IMR-90 (cell line): ENCODE results near the gene NNAT. TPM values are rescaled to one million over a fixed set of nuclear protein-coding genes. Genes with fewer than 3 reads are reported as not detected.

ENCODE experiments used
- ATAC-seq: fragments of 200-7000 bp; cut with Tn5 transposase; 2 replicates; pipeline ENCODE4 v1.9.1; 2020; ENCODE audit warnings: low read depth, mild to moderate bottlenecking, moderate library complexity
- BruUV-seq: library from RNA; stranded (reverse); fragments of 400-500 nt; replicated peaks from 2 replicates; lab custom pipeline; 2021; lab: Mats Ljungman, UMichigan
- CTCF ChIA-PET: fragments of 300-600 bp; formaldehyde crosslinking; extraction: SDS; loops from one replicate; lab custom pipeline; 2021; ENCODE audit warnings: antibody characterized with exemption; lab: Yijun Ruan, JAX
- POLR2A ChIA-PET: fragments of 300-600 bp; sonication (Branson Sonifier 250); formaldehyde crosslinking; loops from one replicate; lab custom pipeline; 2022; ENCODE audit warnings: antibody characterized with exemption; ENCODE audit not compliant: unreplicated experiment; lab: Charles Lee
- DNase-seq: peaks from one replicate; pipeline ENCODE4 v3.0.0; 2013
- H2AFZ ChIP-seq: replicated peaks from 2 replicates; pipeline ENCODE3; 2013; ENCODE audit warnings: low read length, mild to moderate bottlenecking; ENCODE audit not compliant: poor library complexity
- H2AK5ac ChIP-seq: 2 replicates; pipeline ENCODE4 v1.6.1; 2013; ENCODE audit warnings: low read depth, low read length, inconsistent platforms
- H2AK9ac ChIP-seq: replicated peaks from 2 replicates; pipeline ENCODE3; 2013; ENCODE audit warnings: mild to moderate bottlenecking, low read depth, low read length, moderate library complexity; ENCODE audit not compliant: poor library complexity
- H2BK120ac ChIP-seq: 2 replicates; pipeline ENCODE4 v1.6.1; 2013; ENCODE audit warnings: low read depth, low read length, inconsistent platforms
- H2BK15ac ChIP-seq: 3 replicates; pipeline ENCODE4 v1.6.1; 2013; ENCODE audit warnings: low read depth, low read length, inconsistent platforms
- H2BK20ac ChIP-seq: 2 replicates; pipeline ENCODE4 v1.6.1; 2013; ENCODE audit warnings: low read depth, mild to moderate bottlenecking, inconsistent platforms, low read length, moderate library complexity
- H2BK5ac ChIP-seq: 2 replicates; pipeline ENCODE4 v1.6.1; 2013; ENCODE audit warnings: mild to moderate bottlenecking, low read depth, low read length, inconsistent platforms; ENCODE audit not compliant: poor library complexity, severe bottlenecking
- H3K14ac ChIP-seq: replicated peaks from 2 replicates; pipeline ENCODE4 v1.6.1; 2013; ENCODE audit warnings: low read depth, low read length, inconsistent platforms
- H3K18ac ChIP-seq: 2 replicates; pipeline ENCODE4 v1.6.1; 2013; ENCODE audit warnings: low read depth, low read length, control low read depth
- H3K23ac ChIP-seq: 2 replicates; pipeline ENCODE4 v1.6.1; 2013; ENCODE audit warnings: low read depth, low read length, inconsistent platforms
- H3K27ac ChIP-seq: 2 replicates; pipeline ENCODE4 v1.5.1; 2013; ENCODE audit warnings: mild to moderate bottlenecking, control low read depth, low read length; ENCODE audit not compliant: insufficient read depth
- H3K27me3 ChIP-seq: 2 replicates; pipeline ENCODE4 v1.6.1; 2013; ENCODE audit warnings: low read length; ENCODE audit not compliant: control insufficient read depth, insufficient read depth
- H3K36me3 ChIP-seq: 2 replicates; pipeline ENCODE4 v1.6.1; 2013; ENCODE audit warnings: low read length, mixed read lengths; ENCODE audit not compliant: control insufficient read depth, insufficient read depth
- H3K4ac ChIP-seq: 2 replicates; pipeline ENCODE4 v1.6.1; 2013; ENCODE audit warnings: low read depth, low read length, inconsistent platforms
- H3K4me1 ChIP-seq: 2 replicates; pipeline ENCODE4 v1.6.1; 2013; ENCODE audit warnings: low read length, mixed read lengths; ENCODE audit not compliant: control insufficient read depth, insufficient read depth
- H3K4me2 ChIP-seq: 2 replicates; pipeline ENCODE4 v1.6.1; 2013; ENCODE audit warnings: low read depth, mild to moderate bottlenecking, control low read depth, low read length, moderate library complexity
- H3K4me3 ChIP-seq: 2 replicates; pipeline ENCODE4 v1.5.1; 2013; ENCODE audit warnings: low read depth, mild to moderate bottlenecking, control low read depth, low read length, moderate library complexity; ENCODE audit not compliant: insufficient read depth
- H3K56ac ChIP-seq: 2 replicates; pipeline ENCODE4 v1.6.1; 2013; ENCODE audit warnings: low read length, inconsistent platforms; ENCODE audit not compliant: insufficient read depth; ENCODE audit errors: extremely low read depth
- H3K79me1 ChIP-seq, 2 experiments: 2 replicates each; pipeline ENCODE4 v1.6.1; 2013; ENCODE audit warnings: low read length in 2 of 2, inconsistent platforms in 1 of 2, low read depth in 1 of 2
- H3K9ac ChIP-seq: 2 replicates; pipeline ENCODE4 v1.6.1; 2013; ENCODE audit warnings: low read depth, low read length, control low read depth
- H3K9me1 ChIP-seq: 2 replicates; pipeline ENCODE4 v1.6.1; 2013; ENCODE audit warnings: low read length, inconsistent platforms; ENCODE audit not compliant: insufficient read depth
- H3K9me3 ChIP-seq: 2 replicates; pipeline ENCODE4 v1.6.1; 2013; ENCODE audit warnings: low read length; ENCODE audit not compliant: control insufficient read depth, insufficient read depth
- H4K20me1 ChIP-seq: 2 replicates; pipeline ENCODE4 v1.6.1; 2013; ENCODE audit warnings: low read length, inconsistent platforms; ENCODE audit not compliant: insufficient read depth
- H4K5ac ChIP-seq: 2 replicates; pipeline ENCODE4 v1.6.1; 2013; ENCODE audit warnings: mild to moderate bottlenecking, low read depth, low read length, control low read depth
- H4K8ac ChIP-seq, 2 experiments: 2 replicates each; pipeline ENCODE4 v1.6.1; 2013; ENCODE audit warnings: low read depth in 2 of 2, low read length in 2 of 2, control low read depth in 1 of 2, inconsistent platforms in 1 of 2
- H4K91ac ChIP-seq: 2 replicates; pipeline ENCODE4 v1.6.1; 2013; ENCODE audit warnings: low read depth, low read length, inconsistent platforms; ENCODE audit not compliant: insufficient read depth
- BHLHE40 ChIP-seq: fragments of 150-350 bp; IDR thresholded peaks from 2 replicates; pipeline ENCODE4 v1.6.1; 2016; ENCODE audit warnings: mild to moderate bottlenecking, low read depth, low read length
- CEBPB ChIP-seq: IDR thresholded peaks from 2 replicates; pipeline ENCODE4 v1.6.1; 2012; ENCODE audit warnings: low read depth, low read length, improper control_type of control experiment
- CHD1 ChIP-seq: IDR thresholded peaks from 2 replicates; pipeline ENCODE4 v1.6.1; 2012; ENCODE audit warnings: low read depth, low read length, improper control_type of control experiment
- ELK1 ChIP-seq: fragments of 150-350 bp; IDR thresholded peaks from 2 replicates; pipeline ENCODE4 v1.6.1; 2016; ENCODE audit warnings: low read depth, mild to moderate bottlenecking, low read length, moderate library complexity, borderline replicate concordance
- MAFK ChIP-seq: IDR thresholded peaks from 2 replicates; pipeline ENCODE4 v1.6.1; 2012; ENCODE audit warnings: low read depth, low read length, improper control_type of control experiment
- MAZ ChIP-seq: IDR thresholded peaks from 2 replicates; pipeline ENCODE4 v1.6.1; 2012; ENCODE audit warnings: low read depth, mild to moderate bottlenecking, low read length, improper control_type of control experiment, moderate library complexity, borderline replicate concordance
- MXI1 ChIP-seq: IDR thresholded peaks from 2 replicates; pipeline ENCODE4 v1.6.1; 2012; ENCODE audit warnings: low read depth, mild to moderate bottlenecking, low read length, moderate library complexity, borderline replicate concordance
- NFE2L2 ChIP-seq: fragments of 150-350 bp; IDR thresholded peaks from 2 replicates; pipeline ENCODE4 v1.6.1; 2016; ENCODE audit warnings: low read depth, mild to moderate bottlenecking, low read length
- RAD21 ChIP-seq: IDR thresholded peaks from 2 replicates; pipeline ENCODE4 v1.6.1; 2012; ENCODE audit warnings: low read length, improper control_type of control experiment
- RCOR1 ChIP-seq: IDR thresholded peaks from 2 replicates; pipeline ENCODE4 v1.6.1; 2012; ENCODE audit warnings: mild to moderate bottlenecking, low read length, improper control_type of control experiment; ENCODE audit not compliant: insufficient replicate concordance
- SMC3 ChIP-seq: fragments of 150-350 bp; IDR thresholded peaks from 2 replicates; pipeline ENCODE4 v1.6.1; 2016; ENCODE audit warnings: low read depth, mild to moderate bottlenecking, antibody characterized with exemption, low read length, moderate library complexity
- USF2 ChIP-seq: fragments of 150-350 bp; IDR thresholded peaks from 2 replicates; pipeline ENCODE4 v1.6.1; 2017; ENCODE audit warnings: mild to moderate bottlenecking, antibody characterized with exemption, low read length, low read depth
- dilution Hi-C: fragments of 300-500 bp; cut with HindIII; formaldehyde crosslinking; loops from one replicate; pipeline ENCODE4 v1.14.3; 2018; ENCODE audit warnings: low sequenced_read_pairs; ENCODE audit not compliant: unreplicated experiment
- in situ Hi-C: fragments of 300-500 bp; cut with MboI; formaldehyde crosslinking; loops from 3 replicates; pipeline ENCODE4 v1.14.3; 2019; ENCODE audit warnings: low sequenced_read_pairs, inconsistent platforms, mixed read lengths
- intact Hi-C: fragments of 100-400 bp; cut with micrococcal nuclease; formaldehyde crosslinking; loops from 2 replicates; pipeline ENCODE4 v1.10.0; 2022
- polyA plus RNA-seq, 3 experiments: library from polyadenylated mRNA; depleted of rRNA; stranded (reverse); fragments of >200 nt; gene quantifications; 2 replicates each; pipeline ENCODE4 v1.2.3, GENCODE V29; 2012; ENCODE audit warnings: low replicate concordance in 1 of 3
- total RNA-seq: library from RNA; depleted of rRNA; stranded (reverse); fragments of >200 nt; gene quantifications from 2 replicates; pipeline ENCODE4 v1.2.3, GENCODE V29; 2012

NNAT gene
- total and polyA plus RNA-seq, 2 of the 4 experiments (the other 2 are of a cell fraction) = 2.0 to 6.5 TPM

DNA sequence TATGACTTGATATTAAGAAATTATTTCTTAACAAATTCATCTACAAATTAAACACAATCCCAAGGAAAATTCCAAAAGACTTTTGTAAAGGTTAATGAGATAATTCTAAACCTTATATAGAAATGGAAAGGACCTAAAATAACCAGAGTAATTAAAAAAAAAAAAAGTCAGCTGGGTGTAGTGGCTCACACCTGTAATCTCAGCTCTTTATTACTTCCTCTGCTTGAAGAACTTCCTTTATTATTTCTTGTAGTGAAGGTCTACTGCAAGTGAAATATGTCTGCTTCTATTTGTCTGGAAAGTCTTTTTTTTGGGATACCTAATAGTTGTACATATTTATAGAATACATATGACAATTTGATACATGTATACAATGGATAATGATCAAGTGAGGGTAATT, 26.9 kb downstream of the NNAT start:
- H2AK9ac ChIP-seq = no peak overlapping the region
- H3K36me3 ChIP-seq = no peaks in the 10 kb centered on the region
- ATAC-seq (no peak), DNase-seq (no peak)
- no peak overlapping the region for H2AFZ ChIP-seq
- H3K14ac ChIP-seq = no peak overlapping the region
- H2AK5ac ChIP-seq = no peak overlapping the region
- no peak overlapping the region for H3K4me3 ChIP-seq
- H3K9me3 ChIP-seq = no peaks in the 10 kb centered on the region
- H3K56ac ChIP-seq = no peak overlapping the region
- H3K4ac ChIP-seq = no peak overlapping the region
- no peak overlapping the region for H3K27ac ChIP-seq
- no peaks in the 10 kb centered on the region for H4K20me1 ChIP-seq
- no peak overlapping the region for H2BK15ac ChIP-seq
- H4K5ac ChIP-seq = no peak overlapping the region
- no TSS peak for BruUV-seq
- in situ Hi-C loops = no loop called here
- TF ChIP-seq ELK1 = no peak
- no peak for TF ChIP-seq NFE2L2
- no peak for TF ChIP-seq MAZ
- TF ChIP-seq RCOR1 = no peak
- no peak for TF ChIP-seq RAD21
- TF ChIP-seq MXI1 = no peak
- TF ChIP-seq MAFK = no peak
- no peak for TF ChIP-seq USF2
- no peak for TF ChIP-seq CHD1
- no peak for TF ChIP-seq CEBPB
- TF ChIP-seq SMC3 = no peak
- no peak for TF ChIP-seq BHLHE40
- POLR2A ChIA-PET = no interaction called here
- intact Hi-C loops = no loop called here
- H3K4me1 ChIP-seq = no peaks in the 10 kb centered on the region
- CTCF ChIA-PET = no interaction called here
- dilution Hi-C loops = no loop called here
- no peak overlapping the region for H4K8ac ChIP-seq
- H3K9ac ChIP-seq = no peak overlapping the region
- H3K23ac ChIP-seq = no peak overlapping the region
- H3K79me1 ChIP-seq = no peaks in the 10 kb centered on the region
- no peak overlapping the region for H2BK20ac ChIP-seq
- H2BK120ac ChIP-seq = no peak overlapping the region
- no peak overlapping the region for H4K91ac ChIP-seq
- H3K4me2 ChIP-seq = no peak overlapping the region
- no peak overlapping the region for H2BK5ac ChIP-seq
- no peaks in the 10 kb centered on the region for H3K9me1 ChIP-seq
- H3K27me3 ChIP-seq = peaks cover 6% of the 10 kb centered on the region
- no peak overlapping the region for H3K18ac ChIP-seq
